DOHH2 (cell line): ENCODE measurements around the gene DNAJC18.

Experiments
- H3F3A ChIP-seq: fragments of 200-600 bp; sonication (generic), shearing (Covaris generic); 2 replicates; pipeline ENCODE4 v1.6.0; 2016; ENCODE audit warnings: antibody characterized with exemption, mild to moderate bottlenecking; ENCODE audit not compliant: control insufficient read depth, insufficient read depth
- H3K27ac ChIP-seq: fragments of 200-600 bp; sonication (generic); 2 replicates; pipeline ENCODE4 v1.5.1; 2014; ENCODE audit warnings: low read depth, mild to moderate bottlenecking, low read length, moderate library complexity
- H3K27me3 ChIP-seq: fragments of 200-600 bp; sonication (generic); 2 replicates; pipeline ENCODE4 v1.6.1; 2014; ENCODE audit warnings: mild to moderate bottlenecking, low read length, mixed read lengths; ENCODE audit not compliant: control insufficient read depth
- H3K36me3 ChIP-seq: fragments of 200-600 bp; sonication (generic); 2 replicates; pipeline ENCODE4 v1.6.1; 2014; ENCODE audit warnings: mild to moderate bottlenecking, low read length, moderate library complexity, mixed read lengths; ENCODE audit not compliant: control insufficient read depth
- H3K4me1 ChIP-seq: fragments of 200-600 bp; sonication (generic); 2 replicates; pipeline ENCODE4 v1.6.1; 2014; ENCODE audit warnings: mild to moderate bottlenecking, low read length, mixed read lengths; ENCODE audit not compliant: control insufficient read depth
- H3K4me2 ChIP-seq: fragments of 200-600 bp; sonication (generic); 2 replicates; pipeline ENCODE4 v1.6.0; 2014; ENCODE audit warnings: mild to moderate bottlenecking, low read length, moderate library complexity
- H3K4me3 ChIP-seq: fragments of 200-600 bp; sonication (generic); 2 replicates; pipeline ENCODE4 v1.5.1; 2014; ENCODE audit warnings: mild to moderate bottlenecking, low read length, mixed read lengths
- H3K79me2 ChIP-seq: fragments of 200-600 bp; sonication (generic); 2 replicates; pipeline ENCODE4 v1.6.1; 2014; ENCODE audit warnings: mild to moderate bottlenecking, low read length, mixed read lengths; ENCODE audit not compliant: control insufficient read depth
- H3K9me2 ChIP-seq: fragments of 200-600 bp; sonication (generic); replicated peaks from 2 replicates; pipeline ENCODE4 v1.6.1; 2014; ENCODE audit warnings: mild to moderate bottlenecking, low read length, mixed read lengths; ENCODE audit not compliant: control insufficient read depth
- H3K9me3 ChIP-seq: fragments of 200-600 bp; sonication (generic); 2 replicates; pipeline ENCODE4 v1.6.1; 2014; ENCODE audit warnings: antibody characterized with exemption, low read length, mixed read lengths; ENCODE audit not compliant: control insufficient read depth, insufficient read depth
- H4K20me1 ChIP-seq: fragments of 200-600 bp; sonication (generic); 2 replicates; pipeline ENCODE4 v1.6.0; 2014; ENCODE audit warnings: low read depth, mild to moderate bottlenecking, antibody characterized with exemption, low read length, moderate library complexity; ENCODE audit not compliant: control insufficient read depth, insufficient read depth
- EZH2phosphoT487 ChIP-seq: fragments of 200-600 bp; sonication (generic); IDR thresholded peaks from 2 replicates; pipeline ENCODE4 v1.6.1; 2017; ENCODE audit warnings: borderline replicate concordance, mild to moderate bottlenecking, antibody characterized with exemption, low read length, moderate library complexity, mixed read lengths
- TF ChIP-seq, protein P1 (sequence below): fragments of 200-600 bp; sonication (generic); IDR thresholded peaks from one replicate; pipeline ENCODE4 v1.5.1; 2014; ENCODE audit warnings: antibody characterized with exemption, mild to moderate bottlenecking, low read depth, low read length; ENCODE audit not compliant: poor library complexity, severe bottlenecking

DNAJC18 gene

DNA sequence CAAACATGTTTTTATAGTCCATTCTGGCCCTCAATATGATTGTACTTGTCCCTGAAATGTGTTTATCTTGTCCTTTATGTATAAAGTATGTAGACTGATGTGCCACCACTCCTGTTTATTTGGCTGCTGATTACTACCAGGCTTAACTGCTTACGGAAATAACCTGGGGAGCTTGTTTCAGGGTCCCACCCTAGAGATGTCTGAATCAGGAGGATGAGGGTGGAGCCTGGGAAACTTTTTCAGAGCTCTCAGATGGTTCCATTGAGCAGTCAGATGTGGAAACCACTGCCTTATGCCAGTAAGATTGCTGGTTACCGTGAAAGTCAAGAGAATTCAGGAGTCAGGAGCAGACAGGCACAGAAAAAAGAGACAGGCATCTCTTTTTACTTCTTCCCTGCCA, 75.4 kb downstream of the DNAJC18 start:
- H3K9me3 ChIP-seq = no peaks in the 10 kb centered on the region
- H3K4me3 ChIP-seq = no peak overlapping the region
- no peaks in the 10 kb centered on the region for H3K4me1 ChIP-seq
- H4K20me1 ChIP-seq = peaks cover 6% of the 10 kb centered on the region; the same call in 1 of the 2 replicates
- peaks cover 71% of the 10 kb centered on the region for H3K36me3 ChIP-seq
- peaks cover 50% of the 10 kb centered on the region for H3K79me2 ChIP-seq
- H3K27me3 ChIP-seq = no peaks in the 10 kb centered on the region
- H3K27ac ChIP-seq = no peak overlapping the region
- H3K9me2 ChIP-seq = no peaks in the 10 kb centered on the region
- peaks cover 10% of the 10 kb centered on the region; the same call in 1 of the 2 replicates for H3F3A ChIP-seq
- H3K4me2 ChIP-seq = no peak overlapping the region
- no peak for TF ChIP-seq EZH2phosphoT487
- TF ChIP-seq, protein P1, sequence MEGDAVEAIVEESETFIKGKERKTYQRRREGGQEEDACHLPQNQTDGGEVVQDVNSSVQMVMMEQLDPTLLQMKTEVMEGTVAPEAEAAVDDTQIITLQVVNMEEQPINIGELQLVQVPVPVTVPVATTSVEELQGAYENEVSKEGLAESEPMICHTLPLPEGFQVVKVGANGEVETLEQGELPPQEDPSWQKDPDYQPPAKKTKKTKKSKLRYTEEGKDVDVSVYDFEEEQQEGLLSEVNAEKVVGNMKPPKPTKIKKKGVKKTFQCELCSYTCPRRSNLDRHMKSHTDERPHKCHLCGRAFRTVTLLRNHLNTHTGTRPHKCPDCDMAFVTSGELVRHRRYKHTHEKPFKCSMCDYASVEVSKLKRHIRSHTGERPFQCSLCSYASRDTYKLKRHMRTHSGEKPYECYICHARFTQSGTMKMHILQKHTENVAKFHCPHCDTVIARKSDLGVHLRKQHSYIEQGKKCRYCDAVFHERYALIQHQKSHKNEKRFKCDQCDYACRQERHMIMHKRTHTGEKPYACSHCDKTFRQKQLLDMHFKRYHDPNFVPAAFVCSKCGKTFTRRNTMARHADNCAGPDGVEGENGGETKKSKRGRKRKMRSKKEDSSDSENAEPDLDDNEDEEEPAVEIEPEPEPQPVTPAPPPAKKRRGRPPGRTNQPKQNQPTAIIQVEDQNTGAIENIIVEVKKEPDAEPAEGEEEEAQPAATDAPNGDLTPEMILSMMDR = no peak

DNA sequence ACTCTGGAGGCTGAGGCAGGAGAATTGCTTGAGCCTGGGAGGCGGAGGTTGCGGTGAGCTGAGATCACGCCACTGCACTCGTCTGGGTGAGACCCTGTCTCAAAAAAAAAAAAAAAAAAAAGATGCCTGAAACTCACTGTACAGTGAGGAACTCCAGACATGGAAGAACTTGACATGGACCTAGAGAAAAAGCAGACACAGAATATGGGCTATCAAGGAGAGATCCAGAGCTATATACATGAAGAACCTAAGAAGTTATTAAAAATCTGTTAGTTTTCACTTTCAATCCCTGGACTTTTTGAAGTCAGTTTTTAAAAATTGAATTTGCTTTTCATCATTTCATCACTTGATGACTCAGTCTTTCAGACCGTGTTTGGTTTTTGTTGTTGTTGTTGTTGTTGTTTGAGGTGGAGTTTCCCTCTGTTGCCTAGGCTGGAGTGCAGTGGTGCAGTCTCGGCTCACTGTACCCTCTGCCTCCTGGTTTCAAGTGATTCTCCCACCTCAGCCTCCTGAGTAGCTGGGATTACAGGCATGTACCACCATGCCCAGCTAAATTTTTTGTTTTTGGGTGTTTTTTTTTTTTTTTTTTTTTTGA, 77.4 kb downstream of the DNAJC18 start:
- Histone ChIP-seq H3K4me2 (no peak overlapping the region), H3K4me1 (no peaks in the 10 kb centered on the region), H3K79me2 (peaks cover 70% of the 10 kb centered on the region), H4K20me1 (peaks cover 9% of the 10 kb centered on the region; the same call in 1 of the 2 replicates), H3K4me3 (no peak overlapping the region), H3F3A (peaks cover 5% of the 10 kb centered on the region; the same call in 1 of the 2 replicates), H3K27me3 (no peaks in the 10 kb centered on the region), H3K36me3 (peaks cover 73% of the 10 kb centered on the region), H3K9me3 (no peaks in the 10 kb centered on the region), H3K27ac (no peak overlapping the region), H3K9me2 (no peaks in the 10 kb centered on the region)
- TF ChIP-seq, protein P1 = no peak
- no peak for TF ChIP-seq EZH2phosphoT487

DNA sequence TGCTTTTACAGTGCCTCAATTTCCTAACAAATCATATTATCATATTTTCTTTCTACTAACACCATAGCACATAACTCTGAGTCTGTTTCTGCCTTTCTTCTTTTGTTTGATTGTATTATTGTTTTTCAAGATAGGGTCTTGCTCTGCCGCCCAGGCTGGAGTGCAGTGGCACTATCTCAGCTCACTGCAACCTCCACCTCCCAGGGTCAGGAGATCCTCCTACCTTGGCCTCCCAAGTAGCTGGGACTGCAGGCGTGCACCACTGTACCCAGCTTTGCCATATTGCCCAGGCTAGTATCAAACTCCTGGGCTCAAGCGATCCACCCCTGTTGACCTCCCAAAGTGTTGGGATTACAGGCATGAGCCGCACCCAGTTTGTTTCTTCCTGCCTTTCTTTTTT, 78.9 kb downstream of the DNAJC18 start:
- Histone ChIP-seq H3K36me3 (peaks cover 60% of the 10 kb centered on the region), H3K27ac (no peak overlapping the region), H3K27me3 (no peaks in the 10 kb centered on the region), H3K4me2 (no peak overlapping the region), H3K4me1 (no peaks in the 10 kb centered on the region), H3K4me3 (no peak overlapping the region), H4K20me1 (peaks cover 10% of the 10 kb centered on the region; the same call in 1 of the 2 replicates), H3K9me2 (no peaks in the 10 kb centered on the region), H3F3A (no peaks in the 10 kb centered on the region), H3K9me3 (no peaks in the 10 kb centered on the region), H3K79me2 (peaks cover 85% of the 10 kb centered on the region)
- TF ChIP-seq, protein P1 = no peak
- TF ChIP-seq EZH2phosphoT487 = no peak
